DOHH2 (cell line): Measurements from ENCODE around the gene TRMT112.

Experiments used
- H3F3A ChIP-seq: fragments of 200-600 bp; sonication (generic), shearing (Covaris generic); 2 replicates; pipeline ENCODE4 v1.6.0; 2016; ENCODE audit warnings: antibody characterized with exemption, mild to moderate bottlenecking; ENCODE audit not compliant: control insufficient read depth, insufficient read depth
- H3K27ac ChIP-seq: fragments of 200-600 bp; sonication (generic); 2 replicates; pipeline ENCODE4 v1.5.1; 2014; ENCODE audit warnings: low read depth, mild to moderate bottlenecking, low read length, moderate library complexity
- H3K27me3 ChIP-seq: fragments of 200-600 bp; sonication (generic); 2 replicates; pipeline ENCODE4 v1.6.1; 2014; ENCODE audit warnings: mild to moderate bottlenecking, low read length, mixed read lengths; ENCODE audit not compliant: control insufficient read depth
- H3K36me3 ChIP-seq: fragments of 200-600 bp; sonication (generic); 2 replicates; pipeline ENCODE4 v1.6.1; 2014; ENCODE audit warnings: mild to moderate bottlenecking, low read length, moderate library complexity, mixed read lengths; ENCODE audit not compliant: control insufficient read depth
- H3K4me1 ChIP-seq: fragments of 200-600 bp; sonication (generic); 2 replicates; pipeline ENCODE4 v1.6.1; 2014; ENCODE audit warnings: mild to moderate bottlenecking, low read length, mixed read lengths; ENCODE audit not compliant: control insufficient read depth
- H3K4me2 ChIP-seq: fragments of 200-600 bp; sonication (generic); 2 replicates; pipeline ENCODE4 v1.6.0; 2014; ENCODE audit warnings: mild to moderate bottlenecking, low read length, moderate library complexity
- H3K4me3 ChIP-seq: fragments of 200-600 bp; sonication (generic); 2 replicates; pipeline ENCODE4 v1.5.1; 2014; ENCODE audit warnings: mild to moderate bottlenecking, low read length, mixed read lengths
- H3K79me2 ChIP-seq: fragments of 200-600 bp; sonication (generic); 2 replicates; pipeline ENCODE4 v1.6.1; 2014; ENCODE audit warnings: mild to moderate bottlenecking, low read length, mixed read lengths; ENCODE audit not compliant: control insufficient read depth
- H3K9me2 ChIP-seq: fragments of 200-600 bp; sonication (generic); replicated peaks from 2 replicates; pipeline ENCODE4 v1.6.1; 2014; ENCODE audit warnings: mild to moderate bottlenecking, low read length, mixed read lengths; ENCODE audit not compliant: control insufficient read depth
- H3K9me3 ChIP-seq: fragments of 200-600 bp; sonication (generic); 2 replicates; pipeline ENCODE4 v1.6.1; 2014; ENCODE audit warnings: antibody characterized with exemption, low read length, mixed read lengths; ENCODE audit not compliant: control insufficient read depth, insufficient read depth
- H4K20me1 ChIP-seq: fragments of 200-600 bp; sonication (generic); 2 replicates; pipeline ENCODE4 v1.6.0; 2014; ENCODE audit warnings: low read depth, mild to moderate bottlenecking, antibody characterized with exemption, low read length, moderate library complexity; ENCODE audit not compliant: control insufficient read depth, insufficient read depth
- EZH2phosphoT487 ChIP-seq: fragments of 200-600 bp; sonication (generic); IDR thresholded peaks from 2 replicates; pipeline ENCODE4 v1.6.1; 2017; ENCODE audit warnings: borderline replicate concordance, mild to moderate bottlenecking, antibody characterized with exemption, low read length, moderate library complexity, mixed read lengths
- TF ChIP-seq, protein P1 (sequence below): fragments of 200-600 bp; sonication (generic); IDR thresholded peaks from one replicate; pipeline ENCODE4 v1.5.1; 2014; ENCODE audit warnings: antibody characterized with exemption, mild to moderate bottlenecking, low read depth, low read length; ENCODE audit not compliant: poor library complexity, severe bottlenecking

TRMT112 gene

GRCh38 chr11:64298966-64299846 lies 18.2 kb downstream of the TRMT112 start:
- H3K4me1 ChIP-seq: peaks cover 26% of the 10 kb centered on the region
- no peaks in the 10 kb centered on the region for H3K9me2 ChIP-seq
- no peaks in the 10 kb centered on the region for H3K79me2 ChIP-seq
- no peak for TF ChIP-seq EZH2phosphoT487
- TF ChIP-seq, protein P1, sequence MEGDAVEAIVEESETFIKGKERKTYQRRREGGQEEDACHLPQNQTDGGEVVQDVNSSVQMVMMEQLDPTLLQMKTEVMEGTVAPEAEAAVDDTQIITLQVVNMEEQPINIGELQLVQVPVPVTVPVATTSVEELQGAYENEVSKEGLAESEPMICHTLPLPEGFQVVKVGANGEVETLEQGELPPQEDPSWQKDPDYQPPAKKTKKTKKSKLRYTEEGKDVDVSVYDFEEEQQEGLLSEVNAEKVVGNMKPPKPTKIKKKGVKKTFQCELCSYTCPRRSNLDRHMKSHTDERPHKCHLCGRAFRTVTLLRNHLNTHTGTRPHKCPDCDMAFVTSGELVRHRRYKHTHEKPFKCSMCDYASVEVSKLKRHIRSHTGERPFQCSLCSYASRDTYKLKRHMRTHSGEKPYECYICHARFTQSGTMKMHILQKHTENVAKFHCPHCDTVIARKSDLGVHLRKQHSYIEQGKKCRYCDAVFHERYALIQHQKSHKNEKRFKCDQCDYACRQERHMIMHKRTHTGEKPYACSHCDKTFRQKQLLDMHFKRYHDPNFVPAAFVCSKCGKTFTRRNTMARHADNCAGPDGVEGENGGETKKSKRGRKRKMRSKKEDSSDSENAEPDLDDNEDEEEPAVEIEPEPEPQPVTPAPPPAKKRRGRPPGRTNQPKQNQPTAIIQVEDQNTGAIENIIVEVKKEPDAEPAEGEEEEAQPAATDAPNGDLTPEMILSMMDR: no peak
- no peaks in the 10 kb centered on the region for H3K36me3 ChIP-seq
- H3K4me3 ChIP-seq: no peak overlapping the region
- no peak overlapping the region for H3K27ac ChIP-seq
- H3F3A ChIP-seq: no peaks in the 10 kb centered on the region; the same call in 1 of the 2 replicates
- H3K4me2 ChIP-seq: no peak overlapping the region
- H3K9me3 ChIP-seq: no peaks in the 10 kb centered on the region
- H4K20me1 ChIP-seq: no peaks in the 10 kb centered on the region
- peaks cover 64% of the 10 kb centered on the region for H3K27me3 ChIP-seq

DNA sequence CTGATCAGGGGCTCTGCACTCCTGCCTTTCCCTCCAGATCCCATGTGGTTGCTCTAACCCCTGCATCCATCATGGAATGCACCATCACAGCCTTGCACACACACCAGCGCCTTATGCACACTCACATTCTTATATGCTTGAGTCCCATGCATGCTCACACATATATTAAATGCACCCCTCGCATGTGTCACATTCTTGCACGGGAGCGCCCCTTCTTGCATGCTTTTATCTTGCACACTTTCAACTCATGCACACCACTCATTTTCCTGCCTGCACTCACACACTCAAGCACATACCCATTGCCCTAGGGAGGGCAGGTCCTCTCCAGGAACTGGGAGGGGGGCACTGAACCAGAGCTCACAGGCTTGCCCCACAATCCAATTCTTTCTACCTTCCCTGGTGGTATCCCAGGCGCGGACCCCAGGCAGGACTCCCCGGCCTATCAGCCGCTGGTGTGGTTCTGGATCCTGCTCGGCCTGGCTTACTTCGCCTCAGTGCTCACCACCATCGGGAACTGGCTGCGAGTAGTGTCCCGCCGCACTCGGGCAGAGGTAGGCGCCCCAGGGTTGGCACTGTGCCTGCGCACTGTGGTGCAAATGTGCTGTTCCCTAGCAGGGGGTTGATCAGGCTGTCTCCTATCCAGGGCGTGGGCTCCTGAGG lies 19.5 kb downstream of the TRMT112 start:
- H3K4me2 ChIP-seq: no peak overlapping the region

DNA sequence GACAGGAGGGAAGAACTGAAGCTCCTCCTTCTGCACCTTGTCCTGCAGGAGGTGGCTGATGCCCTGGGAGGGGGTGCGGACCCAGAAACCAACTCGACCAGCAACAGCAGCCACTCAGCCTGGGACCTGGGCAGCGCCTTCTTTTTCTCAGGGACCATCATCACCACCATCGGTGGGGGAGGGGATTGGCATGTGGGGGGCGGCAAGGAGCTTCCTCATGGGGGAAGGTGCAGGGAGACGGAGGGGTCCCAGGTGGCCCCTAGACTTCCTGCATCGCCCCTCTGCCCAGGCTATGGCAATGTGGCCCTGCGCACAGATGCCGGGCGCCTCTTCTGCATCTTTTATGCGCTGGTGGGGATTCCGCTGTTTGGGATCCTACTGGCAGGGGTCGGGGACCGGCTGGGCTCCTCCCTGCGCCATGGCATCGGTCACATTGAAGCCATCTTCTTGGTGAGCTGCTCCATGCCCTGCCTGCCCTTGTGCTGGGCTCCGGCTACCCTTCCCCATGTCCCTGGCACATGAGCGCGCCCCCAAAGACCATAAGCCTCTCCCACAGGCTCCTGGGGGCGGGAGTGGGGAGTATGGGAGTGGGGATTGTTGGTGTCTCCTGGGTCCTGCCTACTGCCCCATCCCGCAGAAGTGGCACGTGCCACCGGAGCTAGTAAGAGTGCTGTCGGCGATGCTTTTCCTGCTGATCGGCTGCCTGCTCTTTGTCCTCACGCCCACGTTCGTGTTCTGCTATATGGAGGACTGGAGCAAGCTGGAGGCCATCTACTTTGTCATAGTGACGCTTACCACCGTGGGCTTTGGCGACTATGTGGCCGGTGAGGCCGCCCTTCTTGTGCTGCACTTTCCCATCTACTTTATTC lies 20.3 kb downstream of the TRMT112 start:
- Histone ChIP-seq H3K27ac (no peak overlapping the region), H3K27me3 (peaks cover 85% of the 10 kb centered on the region), H3F3A (no peaks in the 10 kb centered on the region; the same call in 1 of the 2 replicates), H3K4me2 (no peak overlapping the region), H3K4me1 (peaks cover 15% of the 10 kb centered on the region), H3K9me2 (no peaks in the 10 kb centered on the region), H4K20me1 (no peaks in the 10 kb centered on the region), H3K9me3 (no peaks in the 10 kb centered on the region), H3K36me3 (no peaks in the 10 kb centered on the region), H3K4me3 (no peak overlapping the region), H3K79me2 (no peaks in the 10 kb centered on the region)
- TF ChIP-seq, protein P1: no peak
- no peak for TF ChIP-seq EZH2phosphoT487

More for the DNA sequence above, 19.5 kb downstream of the TRMT112 start:
- no peaks in the 10 kb centered on the region for H3K36me3 ChIP-seq
- no peaks in the 10 kb centered on the region for H4K20me1 ChIP-seq
- no peaks in the 10 kb centered on the region for H3K9me2 ChIP-seq
- no peak overlapping the region for H3K4me3 ChIP-seq
- H3K9me3 ChIP-seq: no peaks in the 10 kb centered on the region
- H3K79me2 ChIP-seq: no peaks in the 10 kb centered on the region
- H3F3A ChIP-seq: no peaks in the 10 kb centered on the region; the same call in 1 of the 2 replicates
- H3K27me3 ChIP-seq: peaks cover 77% of the 10 kb centered on the region
- H3K4me1 ChIP-seq: peaks cover 15% of the 10 kb centered on the region
- TF ChIP-seq, protein P1: no peak
- no peak for TF ChIP-seq EZH2phosphoT487
- no peak overlapping the region for H3K27ac ChIP-seq
